SK-N-SH (cell line): ENCODE measurements around the gene EXOC2. TPM values are rescaled to one million over a fixed set of nuclear protein-coding genes. Genes with fewer than 3 reads are reported as not detected.

Experiments used
- CTCF ChIA-PET: fragments of 300-600, 350-600 bp; formaldehyde crosslinking; extraction: SDS; loops from one replicate; lab custom pipeline; 2021; lab: Yijun Ruan, JAX
- POLR2A ChIA-PET: fragments of 350-600 bp; sonication (Branson Sonifier 250); formaldehyde crosslinking; extraction: SDS; loops from one replicate; lab custom pipeline; 2020; ENCODE audit warnings: antibody characterized with exemption, inconsistent platforms; lab: Yijun Ruan, JAX
- DNase-seq: peaks from one replicate; pipeline ENCODE4 v3.0.0; 2012
- H2AFZ ChIP-seq: fragments of 200-600 bp; sonication (generic); 2 replicates; pipeline ENCODE4 v1.8.1; 2016; ENCODE audit warnings: antibody characterized with exemption, mild to moderate bottlenecking, low read depth
- H3F3A ChIP-seq: fragments of 200-600 bp; sonication (generic); replicated peaks from 2 replicates; pipeline ENCODE3; 2016; ENCODE audit warnings: antibody characterized with exemption, mild to moderate bottlenecking; ENCODE audit not compliant: insufficient read depth
- H3K27ac ChIP-seq, 2 experiments: fragments of 200-500 bp in 1 of 2; fragments of 200-600 bp in 1 of 2; sonication (Bioruptor generic) in 1 of 2; sonication (generic), shearing (Covaris generic) in 1 of 2; 2 replicates each; pipeline versions ENCODE4 v1.5.1 to v1.6.1; 2014 to 2016; ENCODE audit warnings: low read depth in 2 of 2, inconsistent platforms in 1 of 2, low read length in 1 of 2, mild to moderate bottlenecking in 1 of 2, mixed read lengths in 1 of 2
- H3K27me3 ChIP-seq: fragments of 200-600 bp; sonication (generic), shearing (Covaris generic); 2 replicates; pipeline ENCODE4 v1.6.1; 2016; ENCODE audit warnings: mixed run types; ENCODE audit not compliant: insufficient read depth
- H3K36me3 ChIP-seq, 2 experiments: fragments of 200-500 bp in 1 of 2; fragments of 200-600 bp in 1 of 2; sonication (Bioruptor generic) in 1 of 2; sonication (generic) in 1 of 2; replicated peaks in 1 of 2; 2 replicates each; pipeline versions ENCODE3 to v1.5.1; 2014 to 2016; ENCODE audit warnings: low read length in 1 of 2, mild to moderate bottlenecking in 1 of 2; ENCODE audit not compliant: insufficient read depth in 2 of 2, control insufficient read depth in 1 of 2
- H3K4me1 ChIP-seq, 2 experiments: fragments of 200-500 bp in 1 of 2; fragments of 200-600 bp in 1 of 2; sonication (Bioruptor generic) in 1 of 2; sonication (generic), shearing (Covaris generic) in 1 of 2; 2 replicates each; pipeline versions ENCODE4 v1.5.1 to v1.6.1; 2014 to 2016; ENCODE audit warnings: low read depth in 1 of 2, low read length in 1 of 2, mixed run types in 1 of 2; ENCODE audit not compliant: insufficient read depth in 2 of 2, control insufficient read depth in 1 of 2
- H3K4me2 ChIP-seq: fragments of 200-600 bp; sonication (generic), shearing (Covaris generic); 2 replicates; pipeline ENCODE4 v1.6.1; 2017; ENCODE audit warnings: mixed run types
- H3K4me3 ChIP-seq, 2 experiments: fragments of 200-500 bp in 1 of 2; fragments of 200-600 bp in 1 of 2; sonication (Bioruptor generic) in 1 of 2; sonication (generic), shearing (Covaris generic) in 1 of 2; 2 replicates each; pipeline versions ENCODE4 v1.5.1 to v1.8.1; 2014 to 2016; ENCODE audit warnings: low read depth in 2 of 2, inconsistent platforms in 1 of 2, low read length in 1 of 2, mild to moderate bottlenecking in 1 of 2, mixed read lengths in 1 of 2, moderate library complexity in 1 of 2
- H3K79me2 ChIP-seq: fragments of 200-600 bp; sonication (generic); 2 replicates; pipeline ENCODE4 v1.8.1; 2017; ENCODE audit warnings: mild to moderate bottlenecking; ENCODE audit not compliant: insufficient read depth
- H3K9ac ChIP-seq: fragments of 200-600 bp; sonication (generic); 2 replicates; pipeline ENCODE4 v1.6.1; 2017; ENCODE audit warnings: mixed run types
- H3K9me2 ChIP-seq: fragments of 200-600 bp; sonication (generic); 2 replicates; pipeline ENCODE4 v1.6.1; 2017; ENCODE audit warnings: mixed run types
- H3K9me3 ChIP-seq: fragments of 200-600 bp; sonication (generic); 2 replicates; pipeline ENCODE4 v1.6.1; 2017; ENCODE audit warnings: mixed run types, mild to moderate bottlenecking, moderate library complexity
- H4K20me1 ChIP-seq: fragments of 200-600 bp; sonication (generic); 2 replicates; pipeline ENCODE4 v1.6.1; 2017; ENCODE audit warnings: mild to moderate bottlenecking, mixed run types; ENCODE audit not compliant: insufficient read depth
- CHD2 ChIP-seq: fragments of 150-350 bp; IDR thresholded peaks from 2 replicates; pipeline ENCODE4 v1.6.1; 2018; ENCODE audit warnings: low read length; ENCODE audit not compliant: partially characterized antibody
- FOXJ3 ChIP-seq: sonication (generic); formaldehyde crosslinking; IDR thresholded peaks from 2 replicates; pipeline ENCODE4 v1.5.1; 2020; ENCODE audit warnings: mild to moderate bottlenecking, missing genetic modification reagents
- FOXM1 ChIP-seq: IDR thresholded peaks from 2 replicates; pipeline ENCODE4 v1.4.0; 2012; ENCODE audit warnings: low read depth, mild to moderate bottlenecking
- MXI1 ChIP-seq: IDR thresholded peaks from 2 replicates; pipeline ENCODE4 v1.6.1; 2012; ENCODE audit warnings: mild to moderate bottlenecking, low read depth, low read length, improper control_type of control experiment
- NFIC ChIP-seq: IDR thresholded peaks from 2 replicates; pipeline ENCODE4 v1.4.0; 2012; ENCODE audit warnings: borderline replicate concordance
- POLR2AphosphoS5 ChIP-seq: IDR thresholded peaks from 2 replicates; pipeline ENCODE4 v1.6.1; 2012; ENCODE audit warnings: low read depth, low read length
- RCOR1 ChIP-seq: fragments of 150-350 bp; IDR thresholded peaks from 2 replicates; pipeline ENCODE4 v1.6.1; 2017; ENCODE audit warnings: antibody characterized with exemption, low read length
- RXRA ChIP-seq: IDR thresholded peaks from 2 replicates; pipeline ENCODE4 v1.4.0; 2012; ENCODE audit warnings: low read depth, mild to moderate bottlenecking, borderline replicate concordance
- TCF12 ChIP-seq: IDR thresholded peaks from 2 replicates; pipeline ENCODE4 v1.4.0; 2012
- WGBS: methylation state at CpG from one replicate; pipeline ENCODE4 v1.1.6; 2017; ENCODE audit warnings: low lambda C conversion rate; 5-methylcytosine and 5-hydroxymethylcytosine counted together
- polyA plus RNA-seq, 3 experiments: library from polyadenylated mRNA; depleted of rRNA; stranded (reverse); fragments of >200 nt; gene quantifications; 2 replicates each; pipeline ENCODE4 v1.2.3, GENCODE V29; 2012
- TF ChIP-seq, protein P1 (sequence below): IDR thresholded peaks from 2 replicates; pipeline ENCODE4 v1.6.1; 2012; ENCODE audit warnings: mild to moderate bottlenecking, low read depth, low read length, moderate library complexity
- TF ChIP-seq, protein P2 (sequence below): IDR thresholded peaks from 2 replicates; pipeline ENCODE4 v1.4.0; 2012; ENCODE audit warnings: low read depth, borderline replicate concordance
- TF ChIP-seq, protein P3 (sequence below): IDR thresholded peaks from 2 replicates; pipeline ENCODE4 v1.4.0; 2012; ENCODE audit warnings: low read depth
- TF ChIP-seq, protein P4 (sequence below): fragments of 200-600 bp; sonication (generic); IDR thresholded peaks from 2 replicates; pipeline ENCODE4 v1.6.1; 2017; ENCODE audit warnings: antibody characterized with exemption, mild to moderate bottlenecking, moderate library complexity

Gene EXOC2
- polyA plus RNA-seq, 1 of the 3 experiments (the other 2 are of a cell fraction), result 10.6 TPM

DNA sequence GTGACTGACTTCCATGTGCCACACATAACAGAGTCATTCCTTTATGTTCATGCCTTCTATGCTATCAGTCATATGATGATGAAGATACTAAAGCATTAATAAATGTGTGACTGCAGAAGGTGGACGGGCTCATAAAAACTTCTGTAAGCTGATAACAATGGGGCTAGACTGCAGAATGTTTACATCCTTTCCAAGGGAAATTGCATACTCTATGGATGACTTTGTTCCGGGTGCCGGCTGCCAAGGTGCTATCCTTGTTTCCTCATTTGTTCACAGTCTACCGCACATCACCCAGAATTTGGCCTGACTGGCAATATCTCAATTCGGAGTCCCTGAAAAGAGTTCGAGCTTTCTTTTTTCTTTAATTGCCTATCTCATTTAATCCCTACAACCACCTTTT lies 121.0 kb downstream of the EXOC2 start:
- Histone ChIP-seq H3K4me1 (no peaks in the 10 kb centered on the region), H3K4me3 (no peak overlapping the region), H3K9me2 (no peaks in the 10 kb centered on the region), H3K36me3 (peaks cover 12 to 34% of the 10 kb centered on the region in 2 experiments), H3K79me2 (no peaks in the 10 kb centered on the region), H3K9me3 (no peaks in the 10 kb centered on the region), H3K4me2 (no peak overlapping the region), H3K27me3 (no peaks in the 10 kb centered on the region), H3F3A (no peaks in the 10 kb centered on the region)
- POLR2A ChIA-PET, result no interaction called here
- no peak for TF ChIP-seq CHD2
- no peak for TF ChIP-seq TCF12
- TF ChIP-seq, protein P1, sequence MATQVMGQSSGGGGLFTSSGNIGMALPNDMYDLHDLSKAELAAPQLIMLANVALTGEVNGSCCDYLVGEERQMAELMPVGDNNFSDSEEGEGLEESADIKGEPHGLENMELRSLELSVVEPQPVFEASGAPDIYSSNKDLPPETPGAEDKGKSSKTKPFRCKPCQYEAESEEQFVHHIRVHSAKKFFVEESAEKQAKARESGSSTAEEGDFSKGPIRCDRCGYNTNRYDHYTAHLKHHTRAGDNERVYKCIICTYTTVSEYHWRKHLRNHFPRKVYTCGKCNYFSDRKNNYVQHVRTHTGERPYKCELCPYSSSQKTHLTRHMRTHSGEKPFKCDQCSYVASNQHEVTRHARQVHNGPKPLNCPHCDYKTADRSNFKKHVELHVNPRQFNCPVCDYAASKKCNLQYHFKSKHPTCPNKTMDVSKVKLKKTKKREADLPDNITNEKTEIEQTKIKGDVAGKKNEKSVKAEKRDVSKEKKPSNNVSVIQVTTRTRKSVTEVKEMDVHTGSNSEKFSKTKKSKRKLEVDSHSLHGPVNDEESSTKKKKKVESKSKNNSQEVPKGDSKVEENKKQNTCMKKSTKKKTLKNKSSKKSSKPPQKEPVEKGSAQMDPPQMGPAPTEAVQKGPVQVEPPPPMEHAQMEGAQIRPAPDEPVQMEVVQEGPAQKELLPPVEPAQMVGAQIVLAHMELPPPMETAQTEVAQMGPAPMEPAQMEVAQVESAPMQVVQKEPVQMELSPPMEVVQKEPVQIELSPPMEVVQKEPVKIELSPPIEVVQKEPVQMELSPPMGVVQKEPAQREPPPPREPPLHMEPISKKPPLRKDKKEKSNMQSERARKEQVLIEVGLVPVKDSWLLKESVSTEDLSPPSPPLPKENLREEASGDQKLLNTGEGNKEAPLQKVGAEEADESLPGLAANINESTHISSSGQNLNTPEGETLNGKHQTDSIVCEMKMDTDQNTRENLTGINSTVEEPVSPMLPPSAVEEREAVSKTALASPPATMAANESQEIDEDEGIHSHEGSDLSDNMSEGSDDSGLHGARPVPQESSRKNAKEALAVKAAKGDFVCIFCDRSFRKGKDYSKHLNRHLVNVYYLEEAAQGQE, result no peak
- no peak for TF ChIP-seq RCOR1
- TF ChIP-seq, all 33 proteins: peak for 0
- Histone ChIP-seq H2AFZ (no peak overlapping the region), H3K27ac (no peak overlapping the region), H3K9ac (no peak overlapping the region), H4K20me1 (no peaks in the 10 kb centered on the region)
- WGBS, result 93% methylated on average over 6 of the region's 6 CpGs
- CTCF ChIA-PET, result interaction anchor here (2.2 kb wide), 1 partner anchor 21 kb away, joined by 6 read pairs; no protein-coding TSS in a partner anchor
- no peak for DNase-seq

DNA sequence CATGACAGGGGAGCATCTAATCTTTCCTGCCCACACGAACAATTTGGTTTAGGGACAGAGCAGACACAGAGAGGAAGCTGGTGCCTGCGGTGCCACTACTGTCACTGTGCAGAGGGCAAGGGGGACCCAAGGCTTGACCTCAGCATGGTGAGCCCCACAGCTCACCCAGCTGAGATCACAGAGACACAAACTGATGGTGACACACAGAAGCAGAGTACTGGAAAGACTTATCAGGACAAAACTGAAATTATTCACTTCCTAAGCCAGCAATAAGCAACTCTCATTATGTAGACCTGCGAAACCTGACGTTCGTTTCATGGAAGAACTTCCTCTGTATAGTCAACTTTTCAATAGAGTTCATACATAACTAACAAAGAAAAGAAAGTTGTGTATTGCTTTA lies 122.1 kb downstream of the EXOC2 start:
- Histone ChIP-seq H3K4me3 (no peak overlapping the region), H3K36me3 (peaks cover 7 to 32% of the 10 kb centered on the region in 2 experiments), H3K27ac (no peak overlapping the region), H3K27me3 (no peaks in the 10 kb centered on the region), H3K79me2 (no peaks in the 10 kb centered on the region), H4K20me1 (no peaks in the 10 kb centered on the region), H3K4me1 (no peaks in the 10 kb centered on the region), H3F3A (no peaks in the 10 kb centered on the region), H3K9me3 (no peaks in the 10 kb centered on the region), H3K9ac (no peak overlapping the region), H3K4me2 (no peak overlapping the region), H2AFZ (no peak overlapping the region), H3K9me2 (no peaks in the 10 kb centered on the region)
- ChIA-PET POLR2A (no interaction called here), CTCF (interaction anchor here (2.6 kb wide), 1 partner anchor 22 kb away, joined by 8 read pairs; no protein-coding TSS in a partner anchor)
- TF ChIP-seq, protein P2, sequence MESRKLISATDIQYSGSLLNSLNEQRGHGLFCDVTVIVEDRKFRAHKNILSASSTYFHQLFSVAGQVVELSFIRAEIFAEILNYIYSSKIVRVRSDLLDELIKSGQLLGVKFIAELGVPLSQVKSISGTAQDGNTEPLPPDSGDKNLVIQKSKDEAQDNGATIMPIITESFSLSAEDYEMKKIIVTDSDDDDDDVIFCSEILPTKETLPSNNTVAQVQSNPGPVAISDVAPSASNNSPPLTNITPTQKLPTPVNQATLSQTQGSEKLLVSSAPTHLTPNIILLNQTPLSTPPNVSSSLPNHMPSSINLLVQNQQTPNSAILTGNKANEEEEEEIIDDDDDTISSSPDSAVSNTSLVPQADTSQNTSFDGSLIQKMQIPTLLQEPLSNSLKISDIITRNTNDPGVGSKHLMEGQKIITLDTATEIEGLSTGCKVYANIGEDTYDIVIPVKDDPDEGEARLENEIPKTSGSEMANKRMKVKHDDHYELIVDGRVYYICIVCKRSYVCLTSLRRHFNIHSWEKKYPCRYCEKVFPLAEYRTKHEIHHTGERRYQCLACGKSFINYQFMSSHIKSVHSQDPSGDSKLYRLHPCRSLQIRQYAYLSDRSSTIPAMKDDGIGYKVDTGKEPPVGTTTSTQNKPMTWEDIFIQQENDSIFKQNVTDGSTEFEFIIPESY, result no peak
- TF ChIP-seq, protein P3, sequence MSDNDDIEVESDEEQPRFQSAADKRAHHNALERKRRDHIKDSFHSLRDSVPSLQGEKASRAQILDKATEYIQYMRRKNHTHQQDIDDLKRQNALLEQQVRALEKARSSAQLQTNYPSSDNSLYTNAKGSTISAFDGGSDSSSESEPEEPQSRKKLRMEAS, result no peak
- TF ChIP-seq FOXJ3 (no peak), FOXM1 (no peak), RXRA (no peak), NFIC (no peak), TCF12 (no peak), POLR2AphosphoS5 (no peak), MXI1 (no peak)
- TF ChIP-seq, protein P4, sequence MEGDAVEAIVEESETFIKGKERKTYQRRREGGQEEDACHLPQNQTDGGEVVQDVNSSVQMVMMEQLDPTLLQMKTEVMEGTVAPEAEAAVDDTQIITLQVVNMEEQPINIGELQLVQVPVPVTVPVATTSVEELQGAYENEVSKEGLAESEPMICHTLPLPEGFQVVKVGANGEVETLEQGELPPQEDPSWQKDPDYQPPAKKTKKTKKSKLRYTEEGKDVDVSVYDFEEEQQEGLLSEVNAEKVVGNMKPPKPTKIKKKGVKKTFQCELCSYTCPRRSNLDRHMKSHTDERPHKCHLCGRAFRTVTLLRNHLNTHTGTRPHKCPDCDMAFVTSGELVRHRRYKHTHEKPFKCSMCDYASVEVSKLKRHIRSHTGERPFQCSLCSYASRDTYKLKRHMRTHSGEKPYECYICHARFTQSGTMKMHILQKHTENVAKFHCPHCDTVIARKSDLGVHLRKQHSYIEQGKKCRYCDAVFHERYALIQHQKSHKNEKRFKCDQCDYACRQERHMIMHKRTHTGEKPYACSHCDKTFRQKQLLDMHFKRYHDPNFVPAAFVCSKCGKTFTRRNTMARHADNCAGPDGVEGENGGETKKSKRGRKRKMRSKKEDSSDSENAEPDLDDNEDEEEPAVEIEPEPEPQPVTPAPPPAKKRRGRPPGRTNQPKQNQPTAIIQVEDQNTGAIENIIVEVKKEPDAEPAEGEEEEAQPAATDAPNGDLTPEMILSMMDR, result no peak
- no peak for DNase-seq
- 97% methylated on average over 3 of the region's 5 CpGs for WGBS
